GM18508 (cell line): ENCODE data around the gene TAF8.

Experiments
- ATAC-seq: cut with Tn5 transposase; IDR thresholded peaks from one replicate; pipeline ENCODE4 v1.9.1; 2021; ENCODE audit warnings: moderate number of reproducible peaks; ENCODE audit not compliant: insufficient read depth, unreplicated experiment

Gene TAF8

GRCh38 chr6:42093582-42094329, 43.4 kb downstream of the TAF8 start:
- ATAC-seq: no peak

DNA sequence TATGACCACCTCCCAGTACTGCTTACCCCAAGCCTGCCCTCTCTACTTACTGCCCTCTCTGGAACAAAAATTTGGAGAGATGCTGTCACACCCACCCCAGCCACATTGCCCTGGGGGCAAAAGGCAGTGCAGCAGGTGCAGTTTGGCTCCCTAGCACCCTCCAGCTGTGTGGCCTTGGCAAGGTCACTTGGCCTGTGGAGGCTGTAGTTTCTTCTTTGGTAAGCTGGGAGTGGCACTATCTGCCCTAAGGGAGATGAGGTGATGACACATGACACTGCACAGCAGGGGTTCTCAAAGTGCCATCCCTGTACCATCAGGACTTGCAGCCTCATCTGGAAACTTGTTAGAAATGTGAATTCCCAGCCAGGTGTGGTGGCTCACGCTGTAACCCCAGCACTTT, 44.8 kb downstream of the TAF8 start:
- no peak for ATAC-seq

GRCh38 chr6:42095776-42096541, 45.6 kb downstream of the TAF8 start:
- no peak for ATAC-seq

DNA sequence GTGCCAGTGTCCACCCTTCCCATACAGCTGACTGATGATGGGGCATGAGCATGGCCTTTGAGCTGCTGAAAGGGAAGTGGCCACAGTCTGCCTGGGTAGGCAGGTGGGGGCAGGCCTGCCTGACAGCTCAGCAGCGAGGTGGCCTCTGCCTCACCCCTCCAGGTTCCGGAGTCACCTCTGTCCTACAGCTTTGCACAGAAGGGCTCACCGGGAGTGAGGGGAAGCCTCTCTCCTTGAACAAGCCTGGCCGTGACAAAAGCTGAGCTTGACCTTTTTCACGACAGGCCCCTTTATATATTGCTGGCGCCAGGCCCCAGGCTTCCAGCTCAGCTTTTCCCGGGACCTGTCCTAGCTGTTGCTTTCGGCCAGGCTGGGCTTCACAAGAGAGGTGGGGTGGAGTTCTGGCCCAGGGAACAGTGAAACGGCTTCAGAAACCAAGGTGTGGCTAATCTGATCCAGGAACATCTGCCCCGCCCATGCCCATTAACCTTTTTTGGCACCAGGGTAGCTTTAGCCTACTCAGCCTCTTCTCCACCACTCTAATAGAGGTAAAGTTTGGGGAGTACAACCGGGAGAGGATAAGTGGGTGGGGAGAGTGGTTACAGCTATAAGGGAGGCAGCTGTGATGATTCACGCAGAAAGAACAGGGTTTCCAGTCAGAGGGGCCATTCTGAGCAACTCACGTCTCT, 49.2 kb downstream of the TAF8 start:
- no peak for ATAC-seq

DNA sequence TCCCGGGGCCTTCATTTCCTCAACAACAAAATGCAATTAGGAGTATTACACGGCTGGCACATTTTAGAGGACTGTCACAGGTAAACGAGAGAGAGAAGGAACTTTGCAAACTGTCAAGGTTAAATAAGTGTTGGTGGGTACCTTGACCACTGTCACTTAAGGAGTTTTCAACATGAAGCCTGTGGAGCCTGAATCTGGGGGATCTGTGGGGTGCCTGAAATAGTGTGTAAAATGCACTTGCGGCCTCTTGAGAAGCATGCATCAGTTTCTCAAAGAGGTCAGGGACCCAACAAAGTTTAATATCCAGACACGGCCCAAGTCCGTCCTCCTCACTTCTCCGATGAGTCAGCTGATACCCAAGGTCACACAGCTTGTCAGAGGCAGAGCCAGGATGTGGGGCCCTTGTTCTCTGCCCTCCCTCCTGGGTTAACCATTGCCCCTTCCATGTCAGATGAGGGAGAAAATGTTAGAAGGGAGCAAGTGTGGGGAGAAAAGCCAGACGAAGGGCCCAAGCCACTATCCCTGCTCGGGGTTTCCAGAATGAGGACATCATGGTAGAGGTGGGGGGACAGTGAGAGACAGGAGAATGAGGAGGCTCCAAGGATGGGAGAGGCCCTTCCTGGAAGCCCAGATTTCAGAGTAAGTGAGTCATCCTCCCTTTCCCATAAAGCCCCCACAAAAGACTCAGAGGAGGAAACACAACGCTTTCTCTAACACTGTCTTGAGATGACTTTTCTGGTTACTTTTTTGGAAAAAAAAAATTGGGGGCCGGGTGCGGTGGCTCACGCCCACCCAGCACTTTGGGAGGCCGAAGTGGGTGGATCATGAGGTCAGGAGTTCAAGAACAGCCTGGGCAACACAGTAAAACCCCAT, 49.9 kb downstream of the TAF8 start:
- no peak for ATAC-seq

DNA sequence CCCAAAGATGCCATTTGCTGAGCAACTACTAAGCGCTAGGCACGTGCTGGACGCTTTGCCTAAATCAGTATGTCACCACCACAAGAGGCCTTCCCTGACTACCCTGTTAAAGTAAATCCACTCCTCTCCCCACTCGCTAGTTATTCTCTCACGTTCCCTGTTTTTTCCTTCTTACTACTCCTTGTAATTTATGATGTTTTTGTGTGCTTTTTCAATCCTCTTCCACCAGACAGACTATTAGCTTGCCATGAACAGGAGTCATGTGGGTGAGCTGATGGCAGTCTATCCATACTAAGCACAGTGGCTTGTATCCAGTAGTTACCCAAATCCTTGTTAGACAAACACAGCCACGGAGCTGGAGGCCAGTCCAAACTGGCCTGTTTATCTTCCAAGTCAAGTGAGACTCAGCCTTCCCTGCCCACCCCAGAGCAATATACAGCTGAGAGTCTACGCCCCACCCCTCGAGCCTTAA, 50.9 kb downstream of the TAF8 start:
- no peak for ATAC-seq

DNA sequence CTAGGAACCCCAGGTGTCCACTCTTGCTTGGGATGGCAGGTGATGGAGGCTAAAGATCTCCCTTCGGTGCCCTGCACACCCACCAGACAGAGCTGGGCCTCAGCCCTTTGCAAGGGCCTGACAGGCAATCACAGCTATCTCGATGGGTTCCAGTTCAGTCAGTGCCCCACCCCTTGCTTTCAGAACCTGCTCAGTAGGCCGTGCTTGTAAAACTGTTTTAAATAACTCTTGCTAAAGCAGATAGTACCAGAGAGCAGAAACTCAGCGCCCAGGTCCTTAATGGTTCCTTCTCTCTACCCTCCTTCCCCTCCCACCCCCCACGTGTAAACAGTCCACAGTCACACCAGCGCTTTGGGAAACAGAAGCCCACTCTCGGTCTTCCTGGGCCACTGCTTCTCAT, 52.9 kb downstream of the TAF8 start:
- ATAC-seq: no peak

- ATAC-seq: no peak
Observed at GRCh38 chr6:42103753-42104094, 53.4 kb downstream of the TAF8 start.

GRCh38 chr6:42104095-42104803, 53.9 kb downstream of the TAF8 start:
- no peak for ATAC-seq

DNA sequence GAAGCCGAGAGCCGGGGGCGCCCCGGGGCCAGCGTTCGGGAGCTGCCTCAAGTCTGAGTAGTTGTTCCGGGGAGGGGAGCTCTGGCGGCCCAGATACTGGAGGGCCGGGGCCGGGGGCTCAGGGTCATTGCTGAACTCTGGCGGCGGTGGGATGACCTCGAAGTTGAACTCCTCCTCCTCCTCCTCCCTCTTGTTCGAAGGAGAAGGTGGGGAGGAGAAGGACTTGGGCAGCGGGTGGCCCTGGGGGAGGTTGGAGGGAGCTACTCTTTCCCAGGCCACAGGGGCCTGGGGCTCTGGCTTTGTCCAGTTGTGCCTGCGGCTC, 54.4 kb downstream of the TAF8 start:
- ATAC-seq: no peak

GRCh38 chr6:42105156-42105648, 54.9 kb downstream of the TAF8 start:
- no peak for ATAC-seq

GRCh38 chr6:42105709-42106108, 55.4 kb downstream of the TAF8 start:
- no peak for ATAC-seq

DNA sequence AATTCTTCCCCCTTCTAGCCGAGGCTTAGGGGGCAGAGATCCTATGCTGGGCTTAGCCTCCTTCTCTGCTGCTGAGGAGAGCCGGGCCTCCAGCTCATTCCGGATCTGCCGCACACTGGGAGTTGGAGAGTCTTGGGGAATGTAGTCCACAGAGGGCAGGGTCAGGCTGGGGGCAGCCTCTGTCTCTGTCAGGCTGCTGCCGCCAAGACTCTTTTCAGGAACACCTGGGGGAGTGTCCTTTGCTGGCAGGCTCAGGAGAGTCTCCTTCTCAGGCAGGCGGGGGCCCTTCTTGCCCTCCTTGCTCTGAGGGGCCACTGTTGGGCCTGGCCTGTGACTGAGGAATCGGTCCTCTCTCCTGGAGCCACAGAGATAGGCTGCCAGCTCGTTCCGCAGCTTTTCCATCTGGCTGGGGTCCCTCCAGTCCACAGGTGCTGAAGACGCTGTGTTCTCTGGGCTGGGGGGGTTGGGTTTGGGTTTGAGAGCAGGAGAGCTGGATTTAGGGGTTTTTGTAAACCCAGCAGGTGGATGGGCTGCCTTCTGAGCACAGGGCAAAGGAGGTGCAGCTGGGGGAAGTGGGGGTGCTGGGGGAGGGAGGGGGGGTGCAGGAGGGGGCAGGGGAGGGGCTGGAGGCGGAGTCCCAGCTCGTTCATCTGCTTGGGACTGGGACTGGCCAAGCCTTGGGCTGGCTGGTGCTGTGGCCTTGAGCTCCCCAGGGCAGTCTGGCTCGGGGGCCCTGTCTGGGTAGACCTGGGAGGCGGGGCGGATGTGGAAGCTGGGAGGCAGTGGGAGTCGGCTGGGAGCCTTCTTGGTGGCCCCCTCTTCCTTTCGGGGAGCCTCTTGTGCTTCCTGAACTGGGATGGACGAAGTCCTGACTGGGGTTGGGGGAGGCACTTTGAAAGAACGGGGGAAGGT, 56.0 kb downstream of the TAF8 start:
- ATAC-seq: no peak

GRCh38 chr6:42108071-42108470, 57.7 kb downstream of the TAF8 start:
- no peak for ATAC-seq

- no peak for ATAC-seq
Observed at GRCh38 chr6:42110683-42111082, 60.4 kb downstream of the TAF8 start.

DNA sequence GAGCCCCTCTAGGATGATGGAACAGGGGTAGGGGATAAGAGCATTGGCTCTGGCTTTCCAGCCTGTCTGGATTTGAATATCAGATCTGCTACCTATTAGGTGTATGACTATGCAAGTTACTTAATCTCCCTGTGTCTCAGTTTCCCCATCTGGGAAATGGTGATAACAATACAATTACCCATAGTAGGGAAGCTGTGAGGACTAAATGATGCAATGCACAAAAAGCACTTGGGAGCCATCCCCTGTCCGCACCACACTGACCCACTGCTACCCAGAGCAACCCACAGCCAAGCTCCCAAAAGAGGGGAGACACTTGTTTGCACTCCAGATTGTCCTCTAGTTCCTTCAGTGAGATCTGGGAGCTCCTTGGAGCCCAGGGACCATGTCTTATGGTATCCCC, 62.0 kb downstream of the TAF8 start:
- ATAC-seq: no peak

- no peak for ATAC-seq
Observed at GRCh38 chr6:42113936-42114636, 63.8 kb downstream of the TAF8 start.

DNA sequence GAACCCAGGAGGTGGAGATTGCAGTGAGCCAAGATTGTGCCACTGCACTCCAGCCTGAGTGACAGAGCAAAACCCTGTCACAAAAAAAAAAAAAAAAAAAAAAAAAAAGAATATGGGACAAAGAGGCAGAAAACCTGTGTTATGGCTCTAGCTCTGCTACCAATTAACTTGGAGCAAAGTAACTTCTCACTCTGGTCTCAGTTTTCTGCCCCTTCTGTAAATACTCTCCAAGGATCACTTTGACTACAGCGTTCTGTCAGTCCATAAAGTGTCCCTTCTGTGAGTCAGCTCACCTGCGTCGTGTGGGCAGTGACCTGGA, 67.5 kb downstream of the TAF8 start:
- ATAC-seq: no peak
